Natural killer cell (primary cell): Measurements from ENCODE around the gene HPSE2. TPM values are rescaled to one million over a fixed set of nuclear protein-coding genes. Genes with fewer than 3 reads are reported as not detected.

Source experiments
- ATAC-seq, 3 donors: fragments of 150-1000 bp in 2 of 3; fragments of 200-7000 bp in 1 of 3; cut with Tn5 transposase; 1 replicate in 1 of 3; 2 replicates in 2 of 3; pipeline ENCODE4 v1.10.0; 2021; ENCODE audit warnings: mild to moderate bottlenecking in 2 of 3, moderate library complexity in 2 of 3
- DNase-seq, 2 donors: peaks; one replicate each; pipeline versions ENCODE4 v3.0.0 to v3.0.0-alpha.2; 2013 to 2021; ENCODE audit warnings: mixed read lengths in 1 of 2
- H3K27ac ChIP-seq: one replicate; pipeline ENCODE4 v1.5.1; 2013; ENCODE audit warnings: mild to moderate bottlenecking, low read length
- H3K27me3 ChIP-seq: one replicate; pipeline ENCODE4 v1.6.1; 2013; ENCODE audit warnings: low read length; ENCODE audit not compliant: control insufficient read depth, insufficient read depth
- H3K36me3 ChIP-seq: one replicate; pipeline ENCODE4 v1.6.1; 2013; ENCODE audit warnings: low read length; ENCODE audit not compliant: control insufficient read depth, insufficient read depth
- H3K4me1 ChIP-seq: one replicate; pipeline ENCODE4 v1.6.1; 2013; ENCODE audit warnings: low read length; ENCODE audit not compliant: control insufficient read depth, insufficient read depth
- H3K4me3 ChIP-seq: one replicate; pipeline ENCODE4 v1.5.1; 2013; ENCODE audit warnings: low read length
- H3K9me3 ChIP-seq: one replicate; pipeline ENCODE4 v1.6.1; 2013; ENCODE audit warnings: low read length; ENCODE audit not compliant: control insufficient read depth, insufficient read depth
- H3K27ac Mint-ChIP-seq, 2 donors: one replicate each; pipeline ENCODE4 v1.8.0; 2022; ENCODE audit warnings: mild to moderate bottlenecking in 2 of 2, mixed read lengths in 2 of 2, moderate library complexity in 1 of 2
- H3K27me3 Mint-ChIP-seq, 2 donors: one replicate each; pipeline ENCODE4 v1.8.0; 2022; ENCODE audit warnings: low read depth in 2 of 2, mixed read lengths in 2 of 2
- H3K36me3 Mint-ChIP-seq: one replicate; pipeline ENCODE4 v1.8.0; 2022; ENCODE audit warnings: mixed read lengths
- H3K4me1 Mint-ChIP-seq, 2 donors: one replicate each; pipeline ENCODE4 v1.8.0; 2022; ENCODE audit warnings: mixed read lengths in 2 of 2
- H3K4me3 Mint-ChIP-seq: one replicate; pipeline ENCODE4 v1.8.0; 2022; ENCODE audit warnings: mild to moderate bottlenecking, moderate library complexity, mixed read lengths
- H3K9me3 Mint-ChIP-seq, 2 donors: one replicate each; pipeline ENCODE4 v1.8.0; 2022; ENCODE audit warnings: mixed read lengths in 2 of 2
- WGBS: methylation state at CpG from one replicate; pipeline ENCODE4 v1.1.7; 2013; ENCODE audit warnings: missing lambda C conversion rate; ENCODE audit not compliant: insufficient coverage; 5-methylcytosine and 5-hydroxymethylcytosine counted together
- intact Hi-C: fragments of 100-400 bp; cut with micrococcal nuclease; formaldehyde crosslinking; loops from one replicate; pipeline ENCODE4 v1.14.2; 2022
- total RNA-seq, 4 donors: library from RNA; stranded (reverse); fragments of 120-200 nt in 1 of 4; gene quantifications; one replicate each; pipeline versions ENCODE4 v1.2.3 to v1.2.4, GENCODE V29; 2013 to 2022
- TF ChIP-seq, protein P1 (sequence below): fragments of 200-600 bp; IDR thresholded peaks from one replicate; pipeline ENCODE4 v1.8.0; 2022; ENCODE audit warnings: antibody characterized with exemption

HPSE2 gene
- total RNA-seq, 3 donors from 2014 or later (not counting 1 experiment from before 2014, with no cell fraction given) = not detected

DNA sequence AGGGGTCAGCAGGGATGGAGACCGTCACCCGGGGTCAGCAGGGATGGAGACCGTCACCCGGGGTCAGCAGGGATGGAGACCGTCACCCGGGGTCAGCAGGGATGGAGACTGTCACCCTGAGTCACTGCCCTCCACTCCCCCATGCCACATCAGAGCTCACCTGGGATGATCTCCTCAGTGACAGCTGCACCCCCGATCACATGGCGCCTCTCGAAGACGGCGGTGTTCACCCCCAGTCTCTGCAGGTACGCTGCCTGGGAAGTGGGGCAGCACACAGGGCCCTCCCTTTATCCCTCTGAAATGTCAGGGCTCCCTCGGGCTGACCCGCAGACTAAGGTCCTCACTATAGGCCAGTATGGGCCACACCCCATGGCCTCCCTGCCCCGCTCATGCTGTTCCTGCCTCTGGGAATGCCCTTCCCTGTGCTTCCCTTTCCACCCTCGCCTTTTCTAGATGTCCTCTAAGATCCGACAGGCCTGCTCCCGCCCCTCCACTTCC lies 827.9 kb downstream of the HPSE2 start:
- Histone ChIP-seq H3K27ac (no peak overlapping the region), H3K36me3 (peaks cover 6% of the 10 kb centered on the region), H3K9me3 (no peaks in the 10 kb centered on the region), H3K4me3 (no peak overlapping the region), H3K27me3 (no peaks in the 10 kb centered on the region), H3K4me1 (no peaks in the 10 kb centered on the region)
- no peaks in the 10 kb centered on the region for H3K36me3 Mint-ChIP-seq
- H3K4me1 Mint-ChIP-seq = peaks cover 0 to 10% of the 10 kb centered on the region in 2 donors
- no peaks in the 10 kb centered on the region for H3K9me3 Mint-ChIP-seq
- intact Hi-C loops = no loop called here
- H3K4me3 Mint-ChIP-seq = no peak overlapping the region
- DNase-seq (no peak), ATAC-seq (no peak)
- no peaks in the 10 kb centered on the region for H3K27me3 Mint-ChIP-seq
- no peak overlapping the region for H3K27ac Mint-ChIP-seq
- WGBS = 95% methylated on average over 18 of the region's 18 CpGs
- TF ChIP-seq, protein P1, sequence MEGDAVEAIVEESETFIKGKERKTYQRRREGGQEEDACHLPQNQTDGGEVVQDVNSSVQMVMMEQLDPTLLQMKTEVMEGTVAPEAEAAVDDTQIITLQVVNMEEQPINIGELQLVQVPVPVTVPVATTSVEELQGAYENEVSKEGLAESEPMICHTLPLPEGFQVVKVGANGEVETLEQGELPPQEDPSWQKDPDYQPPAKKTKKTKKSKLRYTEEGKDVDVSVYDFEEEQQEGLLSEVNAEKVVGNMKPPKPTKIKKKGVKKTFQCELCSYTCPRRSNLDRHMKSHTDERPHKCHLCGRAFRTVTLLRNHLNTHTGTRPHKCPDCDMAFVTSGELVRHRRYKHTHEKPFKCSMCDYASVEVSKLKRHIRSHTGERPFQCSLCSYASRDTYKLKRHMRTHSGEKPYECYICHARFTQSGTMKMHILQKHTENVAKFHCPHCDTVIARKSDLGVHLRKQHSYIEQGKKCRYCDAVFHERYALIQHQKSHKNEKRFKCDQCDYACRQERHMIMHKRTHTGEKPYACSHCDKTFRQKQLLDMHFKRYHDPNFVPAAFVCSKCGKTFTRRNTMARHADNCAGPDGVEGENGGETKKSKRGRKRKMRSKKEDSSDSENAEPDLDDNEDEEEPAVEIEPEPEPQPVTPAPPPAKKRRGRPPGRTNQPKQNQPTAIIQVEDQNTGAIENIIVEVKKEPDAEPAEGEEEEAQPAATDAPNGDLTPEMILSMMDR = no peak

Other genes with a start within 250 kb of the HPSE2 start
- gene CNNM1, start 93.5 kb upstream of the HPSE2 start, total RNA-seq = not detected
- gene GOT1, start 194.8 kb upstream of the HPSE2 start, total RNA-seq = 10 to 100 TPM in 1 of 3 donors, 1 to 10 TPM in 2; 8.5 to 15.1 (median 8.5) TPM